Esophagus squamous epithelium (tissue), 5 donors: Measurements from ENCODE around the gene TTC39A. TPM values are rescaled to one million over a fixed set of nuclear protein-coding genes. Genes with fewer than 3 reads are reported as not detected.

ENCODE experiments used
- DNase-seq: peaks from one replicate; lab custom pipeline; 2025; lab: John Stamatoyannopoulos, UW
- H3K27ac ChIP-seq, 4 donors: fragments of 200-600 bp; sonication (generic); one replicate each; pipeline ENCODE4 v1.5.1; 2016 to 2019; ENCODE audit warnings: mild to moderate bottlenecking in 1 of 4
- H3K27me3 ChIP-seq, 4 donors: fragments of 200-600 bp; sonication (generic); 1 replicate in 3 of 4; 2 replicates in 1 of 4; pipeline versions ENCODE4 v1.5.1 to v1.6.0; 2017 to 2021; ENCODE audit warnings: antibody characterized with exemption in 1 of 4
- H3K36me3 ChIP-seq, 3 donors: fragments of 200-600 bp; sonication (generic); one replicate each; pipeline ENCODE4 v1.5.1; 2016 to 2019
- H3K4me1 ChIP-seq, 3 donors: fragments of 200-600 bp; sonication (generic); one replicate each; pipeline ENCODE4 v1.5.1; 2017 to 2019
- H3K4me3 ChIP-seq, 4 donors: fragments of 200-600 bp; sonication (generic); 1 replicate in 3 of 4; 2 replicates in 1 of 4; pipeline ENCODE4 v1.5.1; 2016 to 2019; ENCODE audit warnings: mild to moderate bottlenecking in 2 of 4, moderate library complexity in 1 of 4
- H3K9me3 ChIP-seq, 3 donors: fragments of 200-600 bp; sonication (generic); one replicate each; pipeline ENCODE4 v1.5.1; 2016 to 2019
- CTCF ChIP-seq, 6 experiments: fragments of 450-650 bp in 4 of 6; fragments of 200-600 bp in 2 of 6; sonication (generic) in 2 of 6; IDR thresholded peaks; one replicate each; pipeline ENCODE4 v1.5.1; 2016 to 2019; ENCODE audit warnings: antibody characterized with exemption in 6 of 6, mild to moderate bottlenecking in 4 of 6, moderate library complexity in 4 of 6
- POLR2A ChIP-seq, 4 donors: fragments of 450-650 bp; IDR thresholded peaks; one replicate each; pipeline ENCODE4 v1.6.1; 2017; ENCODE audit warnings: antibody characterized with exemption in 4 of 4, mild to moderate bottlenecking in 4 of 4, moderate library complexity in 3 of 4
- WGBS, 2 donors: methylation state at CpG; one replicate each; pipeline ENCODE4 v1.1.5; 2018; 5-methylcytosine and 5-hydroxymethylcytosine counted together
- intact Hi-C: fragments of 100-400 bp; cut with DNase I; formaldehyde crosslinking; loops from one replicate; pipeline ENCODE4 v1.15.0; 2022
- total RNA-seq, 4 donors: library from RNA; depleted of rRNA; stranded (reverse); fragments of >200 nt; gene quantifications; one replicate each; pipeline ENCODE4 v1.1.0, GENCODE V29; 2016
- donor health status: DM: yes; HTN: yes; CAD: no.

TTC39A gene
- total RNA-seq, 4 donors from 2014 or later, result 16.4 to 60.9 (median 48.8) TPM

GRCh38 chr1:51272916-51273315 is 57.4 kb downstream of the TTC39A start:
- no peaks in the 10 kb centered on the region for H3K9me3 ChIP-seq
- no peak overlapping the region for H3K27ac ChIP-seq
- TF ChIP-seq POLR2A (IDR thresholded peaks at IDR 0.05), result no peak
- H3K4me3 ChIP-seq, result no peak overlapping the region
- no peaks in the 10 kb centered on the region for H3K27me3 ChIP-seq
- H3K36me3 ChIP-seq, result peaks cover 0 to 65% (median 0%) of the 10 kb centered on the region in 3 donors
- no peak for DNase-seq
- H3K4me1 ChIP-seq, result peaks cover 0 to 17% (median 4%) of the 10 kb centered on the region in 3 donors
- intact Hi-C loops, result no loop called here

GRCh38 chr1:51270751-51271150 is 59.6 kb downstream of the TTC39A start:
- peaks cover 0 to 37% (median 6%) of the 10 kb centered on the region in 3 donors for H3K4me1 ChIP-seq
- intact Hi-C loops, result no loop called here

GRCh38 chr1:51268634-51269033 is 61.7 kb downstream of the TTC39A start:
- 54 to 71% methylated on average over 2 of the region's 2 CpGs for WGBS, 2 donors

More at GRCh38 chr1:51270751-51271150, 59.6 kb downstream of the TTC39A start:
- no peak overlapping the region for H3K4me3 ChIP-seq
- no peaks in the 10 kb centered on the region for H3K27me3 ChIP-seq
- TF ChIP-seq POLR2A (IDR thresholded peaks at IDR 0.05), result no peak
- no peak for TF ChIP-seq CTCF (IDR thresholded peaks at IDR 0.05)
- no peak for DNase-seq
- H3K9me3 ChIP-seq, result no peaks in the 10 kb centered on the region
- H3K36me3 ChIP-seq, result peaks cover 0 to 55% (median 0%) of the 10 kb centered on the region in 3 donors
- no peak overlapping the region for H3K27ac ChIP-seq

GRCh38 chr1:51266791-51267190 is 63.6 kb downstream of the TTC39A start:
- no peaks in the 10 kb centered on the region for H3K9me3 ChIP-seq
- H3K27ac ChIP-seq, result no peak overlapping the region
- H3K36me3 ChIP-seq, result peaks cover 0 to 23% (median 0%) of the 10 kb centered on the region in 3 donors
- DNase-seq, result no peak
- WGBS, 2 donors, result 96 to 100% methylated on average over 4 of the region's 4 CpGs
- H3K4me1 ChIP-seq, result peaks cover 0 to 74% (median 28%) of the 10 kb centered on the region in 3 donors
- no peak for TF ChIP-seq POLR2A (IDR thresholded peaks at IDR 0.05)
- no peak for TF ChIP-seq CTCF (IDR thresholded peaks at IDR 0.05)
- intact Hi-C loops, result no loop called here
- no peak overlapping the region for H3K4me3 ChIP-seq
- no peaks in the 10 kb centered on the region for H3K27me3 ChIP-seq

More at GRCh38 chr1:51268634-51269033, 61.7 kb downstream of the TTC39A start:
- Histone ChIP-seq H3K27ac (no peak overlapping the region), H3K9me3 (no peaks in the 10 kb centered on the region), H3K4me3 (no peak overlapping the region), H3K4me1 (peaks cover 0 to 58% (median 21%) of the 10 kb centered on the region in 3 donors), H3K27me3 (no peaks in the 10 kb centered on the region), H3K36me3 (peaks cover 0 to 36% (median 0%) of the 10 kb centered on the region in 3 donors)
- no peak for TF ChIP-seq CTCF (IDR thresholded peaks at IDR 0.05)
- TF ChIP-seq POLR2A (IDR thresholded peaks at IDR 0.05), result no peak
- no peak for DNase-seq
- intact Hi-C loops, result no loop called here

GRCh38 chr1:51266181-51266580 is 64.2 kb downstream of the TTC39A start:
- Histone ChIP-seq H3K4me3 (no peak overlapping the region), H3K36me3 (peaks cover 0 to 17% (median 0%) of the 10 kb centered on the region in 3 donors), H3K4me1 (peaks cover 0 to 81% (median 35%) of the 10 kb centered on the region in 3 donors), H3K27ac (no peak overlapping the region), H3K9me3 (no peaks in the 10 kb centered on the region), H3K27me3 (no peaks in the 10 kb centered on the region)
- no peak for DNase-seq
- TF ChIP-seq CTCF (IDR thresholded peaks at IDR 0.05) (no peak), POLR2A (IDR thresholded peaks at IDR 0.05) (no peak)
- WGBS, 2 donors, result 89 to 100% methylated on average over 2 of the region's 2 CpGs
- intact Hi-C loops, result no loop called here

- 78 to 84% methylated on average over 4 of the region's 4 CpGs for WGBS, 2 donors
- H3K27me3 ChIP-seq, result no peaks in the 10 kb centered on the region
- intact Hi-C loops, result no loop called here
- H3K4me3 ChIP-seq, result no peak overlapping the region
- DNase-seq, result no peak
- H3K36me3 ChIP-seq, result peaks cover 0 to 11% (median 0%) of the 10 kb centered on the region in 3 donors
- no peaks in the 10 kb centered on the region for H3K9me3 ChIP-seq
- no peak for TF ChIP-seq POLR2A (IDR thresholded peaks at IDR 0.05)
- TF ChIP-seq CTCF (IDR thresholded peaks at IDR 0.05), result no peak
- no peak overlapping the region for H3K27ac ChIP-seq
- H3K4me1 ChIP-seq, result peaks cover 0 to 82% (median 38%) of the 10 kb centered on the region in 3 donors
Observed at GRCh38 chr1:51265618-51266017, 64.7 kb downstream of the TTC39A start.
